HFFc6 (cell line): ENCODE data around the gene AFF4. TPM values are rescaled to one million over a fixed set of nuclear protein-coding genes. Genes with fewer than 3 reads are reported as not detected.

Experiments used
- DNase-seq: peaks from one replicate; pipeline ENCODE4 v3.0.0-alpha.2; 2018
- H3K27ac Mint-ChIP-seq: 2 replicates; pipeline ENCODE4 v1.8.0; 2020; ENCODE audit warnings: mild to moderate bottlenecking, mixed read lengths
- H3K27me3 Mint-ChIP-seq: 2 replicates; pipeline ENCODE4 v1.8.0; 2021; ENCODE audit warnings: mild to moderate bottlenecking, moderate library complexity, mixed read lengths; ENCODE audit not compliant: insufficient read depth
- H3K36me3 Mint-ChIP-seq: 2 replicates; pipeline ENCODE4 v1.8.0; 2021; ENCODE audit warnings: low read depth, mixed read lengths
- H3K4me1 Mint-ChIP-seq: 2 replicates; pipeline ENCODE4 v1.8.0; 2020; ENCODE audit warnings: low read depth, mixed read lengths
- H3K4me3 Mint-ChIP-seq: 2 replicates; pipeline ENCODE4 v1.8.0; 2020; ENCODE audit warnings: mild to moderate bottlenecking, moderate library complexity, mixed read lengths
- H3K9me3 Mint-ChIP-seq: 2 replicates; pipeline ENCODE4 v1.8.0; 2020; ENCODE audit warnings: mild to moderate bottlenecking, mixed read lengths
- CTCF ChIP-seq: fragments of 200-600 bp; sonication (generic); IDR thresholded peaks from 2 replicates; pipeline ENCODE4 v1.5.0; 2021; ENCODE audit warnings: antibody characterized with exemption, mild to moderate bottlenecking
- total RNA-seq, 6 experiments: library from RNA; stranded (reverse); fragmentation: NEBNext Ultra II Directional; extraction: Animal tissue kit (Norgen Biotek cat#: 25700); gene quantifications; 2 replicates in 1 of 6; 3 replicates in 5 of 6; pipeline ENCODE4 v1.2.3, GENCODE V29; 2021

Gene AFF4
- total RNA-seq, 6 experiments from 2014 or later: 81.1 to 92.5 (median 87.6) TPM

- peaks cover 1% of the 10 kb centered on the region for H3K27me3 Mint-ChIP-seq
- no peaks in the 10 kb centered on the region for H3K9me3 Mint-ChIP-seq
- no peak for TF ChIP-seq CTCF
- no peak for DNase-seq
- H3K4me1 Mint-ChIP-seq: peaks cover 39% of the 10 kb centered on the region
- H3K27ac Mint-ChIP-seq: peak overlapping the region; percentile 57
- H3K4me3 Mint-ChIP-seq: no peak overlapping the region; the same call in 1 of the 2 replicates
- peaks cover 28% of the 10 kb centered on the region for H3K36me3 Mint-ChIP-seq
Observed at GRCh38 chr5:132872788-132873118, 90.7 kb downstream of the AFF4 start.

GRCh38 chr5:132871459-132872284 lies 91.8 kb downstream of the AFF4 start:
- TF ChIP-seq CTCF: no peak

GRCh38 chr5:132870801-132871200 lies 92.6 kb downstream of the AFF4 start:
- DNase-seq: no peak
- no peaks in the 10 kb centered on the region for H3K9me3 Mint-ChIP-seq
- peaks cover 10% of the 10 kb centered on the region for H3K27me3 Mint-ChIP-seq
- peaks cover 35% of the 10 kb centered on the region for H3K4me1 Mint-ChIP-seq
- H3K27ac Mint-ChIP-seq: peak overlapping the region; percentile 64
- H3K36me3 Mint-ChIP-seq: peaks cover 39% of the 10 kb centered on the region
- H3K4me3 Mint-ChIP-seq: no peak overlapping the region
- no peak for TF ChIP-seq CTCF

More at GRCh38 chr5:132871459-132872284, 91.8 kb downstream of the AFF4 start:
- H3K9me3 Mint-ChIP-seq: no peaks in the 10 kb centered on the region
- no peak for DNase-seq
- peaks cover 6% of the 10 kb centered on the region for H3K27me3 Mint-ChIP-seq
- peaks cover 38% of the 10 kb centered on the region for H3K4me1 Mint-ChIP-seq
- peaks cover 39% of the 10 kb centered on the region for H3K36me3 Mint-ChIP-seq
- H3K4me3 Mint-ChIP-seq: no peak overlapping the region; the same call in 1 of the 2 replicates
- H3K27ac Mint-ChIP-seq: peak overlapping the region; percentile 57

DNA sequence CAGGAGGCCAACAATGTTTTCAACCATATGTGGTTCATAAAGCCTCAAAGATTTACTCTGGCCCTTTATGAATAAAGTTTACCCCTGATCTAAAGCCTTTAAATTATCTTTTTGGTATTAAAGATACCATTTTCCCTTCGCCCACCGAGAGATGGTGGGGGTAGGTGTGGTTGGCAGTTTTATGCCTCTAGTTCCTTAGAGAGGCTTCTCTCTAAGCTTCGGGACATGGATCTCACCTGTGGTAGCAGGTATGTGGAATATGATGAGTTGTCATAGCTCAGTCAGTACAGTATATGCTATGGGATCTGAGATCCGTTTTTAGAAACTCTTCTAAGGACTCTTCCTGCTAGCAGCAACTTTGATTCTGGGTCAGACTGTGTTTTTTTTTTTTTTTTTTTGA lies 94.7 kb downstream of the AFF4 start:
- H3K4me3 Mint-ChIP-seq: no peak overlapping the region; the same call in 1 of the 2 replicates
- H3K27ac Mint-ChIP-seq: peak overlapping the region; percentile 40
- H3K36me3 Mint-ChIP-seq: peaks cover 35% of the 10 kb centered on the region
- TF ChIP-seq CTCF: no peak
- no peak for DNase-seq
- H3K4me1 Mint-ChIP-seq: peaks cover 40% of the 10 kb centered on the region
- no peaks in the 10 kb centered on the region for H3K9me3 Mint-ChIP-seq
- peaks cover 10% of the 10 kb centered on the region for H3K27me3 Mint-ChIP-seq

GRCh38 chr5:132867046-132867451 lies 96.4 kb downstream of the AFF4 start:
- no peak for DNase-seq
- peaks cover 10% of the 10 kb centered on the region for H3K27me3 Mint-ChIP-seq
- peak overlapping the region; percentile 99 for H3K27ac Mint-ChIP-seq
- H3K9me3 Mint-ChIP-seq: no peaks in the 10 kb centered on the region
- peaks cover 23% of the 10 kb centered on the region for H3K36me3 Mint-ChIP-seq
- H3K4me1 Mint-ChIP-seq: peaks cover 31% of the 10 kb centered on the region
- no peak for TF ChIP-seq CTCF
- H3K4me3 Mint-ChIP-seq: peak overlapping the region; percentile 99
